GM12878 (cell line): ENCODE data around the gene KIF26A.

ENCODE experiments used
- BHLHE40 ChIP-seq, 2 experiments: fragments of 450-650 bp in 1 of 2; IDR thresholded peaks; 2 replicates each; pipeline ENCODE4 v1.6.1; 2011 to 2017; ENCODE audit warnings: low read depth in 2 of 2, borderline replicate concordance in 1 of 2, improper control_type of control experiment in 1 of 2, low read length in 1 of 2, mild to moderate bottlenecking in 1 of 2
- SUZ12 ChIP-seq: fragments of 200-600 bp; sonication (generic); IDR thresholded peaks from one replicate; pipeline ENCODE4 v1.6.1; 2018; ENCODE audit warnings: antibody characterized with exemption, mild to moderate bottlenecking; ENCODE audit not compliant: unreplicated experiment
- TAF1 ChIP-seq: IDR thresholded peaks from 2 replicates; pipeline ENCODE4 v1.6.1; 2011; ENCODE audit warnings: mild to moderate bottlenecking, low read depth, low read length, borderline replicate concordance
- ZZZ3 ChIP-seq: IDR thresholded peaks from 2 replicates; pipeline ENCODE4 v1.6.1; 2011; ENCODE audit warnings: low read depth; ENCODE audit not compliant: control insufficient read depth, insufficient read length

DNA sequence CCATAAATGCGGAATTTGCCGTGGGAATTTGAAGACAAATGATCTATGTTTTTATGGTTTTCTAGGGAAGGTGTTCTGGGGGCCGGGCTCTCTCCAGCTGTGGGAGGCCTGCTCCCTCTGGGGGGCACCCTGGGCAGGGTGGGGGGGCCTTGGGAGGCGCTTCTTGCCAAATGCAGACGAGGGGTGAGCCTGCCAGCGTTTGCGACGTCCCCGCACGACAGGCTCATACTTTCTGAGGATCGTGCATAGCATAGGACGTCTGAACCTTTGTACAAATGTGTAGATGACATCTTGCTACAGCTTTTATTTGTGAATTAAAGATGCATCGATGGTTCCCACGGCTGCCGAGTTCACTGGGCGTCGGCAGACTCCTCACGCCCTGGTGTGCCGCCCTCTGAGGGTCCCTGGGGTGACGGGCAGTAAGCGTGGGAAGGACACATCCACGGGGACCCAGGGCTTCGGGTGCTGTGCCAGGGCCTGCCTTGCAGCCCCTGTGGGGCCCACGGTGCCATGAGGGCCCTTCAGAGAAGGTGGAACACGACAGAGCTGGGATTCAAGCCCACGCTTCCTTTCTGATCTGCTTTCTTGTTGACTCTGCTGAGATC, 42.3 kb downstream of the KIF26A start:
- TF ChIP-seq ZZZ3 (no peak), SUZ12 (no peak), TAF1 (no peak), BHLHE40 (IDR thresholded peaks at IDR 0.05; ENCODE audit: borderline replicate concordance in 1 of 2, low read depth in 2 of 2, low read length in 1 of 2) (no peak)
